Measurements from ENCODE around the gene DRD1. TPM values are rescaled to one million over a fixed set of nuclear protein-coding genes. Genes with fewer than 3 reads are reported as not detected.

DRD1 gene
- total and polyA plus RNA-seq, 7 experiments from 2014 or later: not detected

- no peak for DNase-seq
- no peak for ATAC-seq
- H3K27ac ChIP-seq (ENCODE audit: low read depth, low read length): no peak overlapping the region
- no peaks in the 10 kb centered on the region for H3K27me3 ChIP-seq (ENCODE audit: control insufficient read depth in 2 of 2, insufficient read depth in 2 of 2, low read length in 2 of 2)
- H3K4me3 ChIP-seq (ENCODE audit: low read length): no peak overlapping the region
- Mint-ChIP-seq H3K4me3 (peak overlapping the region in 3 of 10 donors; percentile 11 to 50 (median 29)), H3K9me3 (peaks cover 0 to 1% (median 0%) of the 10 kb centered on the region in 11 donors), H3K27ac (peak overlapping the region in 8 of 9 donors; percentile 4 to 82 (median 58)), H3K27me3 (no peaks in the 10 kb centered on the region), H3K36me3 (peaks cover 14 to 52% (median 45%) of the 10 kb centered on the region in 5 donors), H3K4me1 (peaks cover 61 to 90% (median 76%) of the 10 kb centered on the region in 7 donors)
- peaks cover 7 to 74% (median 8%) of the 10 kb centered on the region in 3 experiments for H3K36me3 ChIP-seq (ENCODE audit: control insufficient read depth in 2 of 3, insufficient read depth in 3 of 3, low read length in 3 of 3)
- H3K4me1 ChIP-seq (ENCODE audit: control insufficient read depth in 2 of 2, insufficient read depth in 2 of 2, low read length in 2 of 2): peaks cover 13 to 18% of the 10 kb centered on the region in 2 donors
- CTCF ChIA-PET: no interaction called here
- H3K9me3 ChIP-seq (ENCODE audit: control insufficient read depth in 2 of 3, low read length in 3 of 3): no peaks in the 10 kb centered on the region
- POLR2A ChIA-PET: interaction anchor here (0.6 kb wide), 2 partner anchors 34 to 496 kb away, joined by 3 read pairs; no protein-coding TSS in a partner anchor
- intact Hi-C loops (cut with micrococcal nuclease): no loop called here
Measured at GRCh38 chr5:175487514-175488222, 43.7 kb upstream of the DRD1 start.

GRCh38 chr5:175485631-175486030 lies 41.6 kb upstream of the DRD1 start:
- no peak for DNase-seq
- Histone ChIP-seq H3K9me3 (ENCODE audit: control insufficient read depth in 2 of 3, low read length in 3 of 3) (no peaks in the 10 kb centered on the region), H3K4me3 (ENCODE audit: low read length) (no peak overlapping the region), H3K27me3 (ENCODE audit: control insufficient read depth in 2 of 2, insufficient read depth in 2 of 2, low read length in 2 of 2) (no peaks in the 10 kb centered on the region), H3K36me3 (ENCODE audit: control insufficient read depth in 2 of 3, insufficient read depth in 3 of 3, low read length in 3 of 3) (peaks cover 0 to 57% (median 0%) of the 10 kb centered on the region in 3 experiments), H3K27ac (ENCODE audit: low read depth, low read length) (no peak overlapping the region), H3K4me1 (ENCODE audit: control insufficient read depth in 2 of 2, insufficient read depth in 2 of 2, low read length in 2 of 2) (peaks cover 26 to 37% of the 10 kb centered on the region in 2 donors)
- intact Hi-C loops (cut with micrococcal nuclease): no loop called here
- H3K4me3 Mint-ChIP-seq: peak overlapping the region in 4 of 10 donors; percentile 4 to 15 (median 10)
- POLR2A ChIA-PET: interaction anchor here (0.6 kb wide), 1 partner anchor 755 kb away, joined by 3 read pairs; no protein-coding TSS in a partner anchor
- peak overlapping the region in 6 of 9 donors; percentile 0 to 57 (median 34) for H3K27ac Mint-ChIP-seq
- no peaks in the 10 kb centered on the region for H3K9me3 Mint-ChIP-seq
- CTCF ChIA-PET: interaction anchor here (1.2 kb wide), 1 partner anchor 21 kb away, joined by 3 read pairs; no protein-coding TSS in a partner anchor
- ATAC-seq: no peak
- peaks cover 16 to 51% (median 41%) of the 10 kb centered on the region in 5 donors for H3K36me3 Mint-ChIP-seq
- H3K4me1 Mint-ChIP-seq: peaks cover 69 to 97% (median 91%) of the 10 kb centered on the region in 7 donors
- H3K27me3 Mint-ChIP-seq: no peaks in the 10 kb centered on the region

- intact Hi-C loops (cut with micrococcal nuclease): no loop called here
- DNase-seq (no peak), ATAC-seq (no peak)
- H3K27ac Mint-ChIP-seq: peak overlapping the region in 6 of 9 donors; percentile 14 to 56 (median 34)
- no peak overlapping the region for H3K27ac ChIP-seq (ENCODE audit: low read depth, low read length)
- H3K4me1 Mint-ChIP-seq: peaks cover 72 to 97% (median 90%) of the 10 kb centered on the region in 7 donors
- H3K4me3 Mint-ChIP-seq: peak overlapping the region in 6 of 10 donors; percentile 1 to 43 (median 15)
- CTCF ChIA-PET: interaction anchor here (1.2 kb wide), 1 partner anchor 20 kb away, joined by 3 read pairs; no protein-coding TSS in a partner anchor
- no peak overlapping the region for H3K4me3 ChIP-seq (ENCODE audit: low read length)
- H3K36me3 ChIP-seq (ENCODE audit: control insufficient read depth in 2 of 3, insufficient read depth in 3 of 3, low read length in 3 of 3): peaks cover 0 to 52% (median 0%) of the 10 kb centered on the region in 3 experiments
- peaks cover 16 to 51% (median 43%) of the 10 kb centered on the region in 5 donors for H3K36me3 Mint-ChIP-seq
- H3K9me3 ChIP-seq (ENCODE audit: control insufficient read depth in 2 of 3, low read length in 3 of 3): no peaks in the 10 kb centered on the region
- no peaks in the 10 kb centered on the region for H3K9me3 Mint-ChIP-seq
- POLR2A ChIA-PET: no interaction called here
- H3K27me3 Mint-ChIP-seq: no peaks in the 10 kb centered on the region
- H3K27me3 ChIP-seq (ENCODE audit: control insufficient read depth in 2 of 2, insufficient read depth in 2 of 2, low read length in 2 of 2): no peaks in the 10 kb centered on the region
- H3K4me1 ChIP-seq (ENCODE audit: control insufficient read depth in 2 of 2, insufficient read depth in 2 of 2, low read length in 2 of 2): peaks cover 28 to 42% of the 10 kb centered on the region in 2 donors
Measured at GRCh38 chr5:175484829-175485228, 40.8 kb upstream of the DRD1 start.

GRCh38 chr5:175484322-175484721 lies 40.3 kb upstream of the DRD1 start:
- H3K27me3 Mint-ChIP-seq: no peaks in the 10 kb centered on the region
- DNase-seq: no peak
- H3K27ac ChIP-seq (ENCODE audit: low read depth, low read length): no peak overlapping the region
- H3K36me3 ChIP-seq (ENCODE audit: control insufficient read depth in 2 of 3, insufficient read depth in 3 of 3, low read length in 3 of 3): peaks cover 0 to 51% (median 0%) of the 10 kb centered on the region in 3 experiments
- no peaks in the 10 kb centered on the region for H3K27me3 ChIP-seq (ENCODE audit: control insufficient read depth in 2 of 2, insufficient read depth in 2 of 2, low read length in 2 of 2)
- no peak for ATAC-seq
- H3K27ac Mint-ChIP-seq: peak overlapping the region in 4 of 9 donors; percentile 23 to 56 (median 38)
- H3K36me3 Mint-ChIP-seq: peaks cover 16 to 54% (median 43%) of the 10 kb centered on the region in 5 donors
- no peaks in the 10 kb centered on the region for H3K9me3 Mint-ChIP-seq
- POLR2A ChIA-PET: no interaction called here
- intact Hi-C loops (cut with micrococcal nuclease): no loop called here
- H3K4me1 ChIP-seq (ENCODE audit: control insufficient read depth in 2 of 2, insufficient read depth in 2 of 2, low read length in 2 of 2): peaks cover 28 to 43% of the 10 kb centered on the region in 2 donors
- H3K4me1 Mint-ChIP-seq: peaks cover 72 to 97% (median 90%) of the 10 kb centered on the region in 7 donors
- CTCF ChIA-PET: interaction anchor here (1.2 kb wide), 1 partner anchor 20 kb away, joined by 3 read pairs; no protein-coding TSS in a partner anchor
- H3K9me3 ChIP-seq (ENCODE audit: control insufficient read depth in 2 of 3, low read length in 3 of 3): no peaks in the 10 kb centered on the region
- no peak overlapping the region for H3K4me3 ChIP-seq (ENCODE audit: low read length)
- peak overlapping the region in 5 of 10 donors; percentile 1 to 79 (median 24) for H3K4me3 Mint-ChIP-seq

GRCh38 chr5:175483337-175483736 lies 39.4 kb upstream of the DRD1 start:
- Histone ChIP-seq H3K4me1 (ENCODE audit: control insufficient read depth in 2 of 2, insufficient read depth in 2 of 2, low read length in 2 of 2) (peaks cover 29 to 40% of the 10 kb centered on the region in 2 donors), H3K27me3 (ENCODE audit: control insufficient read depth in 2 of 2, insufficient read depth in 2 of 2, low read length in 2 of 2) (no peaks in the 10 kb centered on the region), H3K9me3 (ENCODE audit: control insufficient read depth in 2 of 3, low read length in 3 of 3) (no peaks in the 10 kb centered on the region), H3K36me3 (ENCODE audit: control insufficient read depth in 2 of 3, insufficient read depth in 3 of 3, low read length in 3 of 3) (peaks cover 0 to 48% (median 0%) of the 10 kb centered on the region in 3 experiments), H3K27ac (ENCODE audit: low read depth, low read length) (no peak overlapping the region), H3K4me3 (ENCODE audit: low read length) (no peak overlapping the region)
- Mint-ChIP-seq H3K36me3 (peaks cover 13 to 49% (median 37%) of the 10 kb centered on the region in 5 donors), H3K4me1 (peaks cover 65 to 93% (median 85%) of the 10 kb centered on the region in 7 donors), H3K27ac (peak overlapping the region; percentile 7 to 95 (median 41)), H3K4me3 (peak overlapping the region in 7 of 10 donors; percentile 8 to 79 (median 23)), H3K27me3 (no peaks in the 10 kb centered on the region), H3K9me3 (peaks cover 0 to 2% (median 0%) of the 10 kb centered on the region in 11 donors)
- no peak for ATAC-seq
- POLR2A ChIA-PET: interaction anchor here (0.6 kb wide), 1 partner anchor 36 kb away, joined by 3 read pairs; no protein-coding TSS in a partner anchor
- CTCF ChIA-PET: no interaction called here
- DNase-seq: no peak
- intact Hi-C loops (cut with micrococcal nuclease): no loop called here

GRCh38 chr5:175479125-175479881 lies 35.3 kb upstream of the DRD1 start:
- no peak for DNase-seq
- no peak for ATAC-seq
- ChIA-PET CTCF (interaction anchor here (1.5 kb wide), 1 partner anchor 14 kb away, joined by 13 read pairs; no protein-coding TSS in a partner anchor), POLR2A (interaction anchor here (0.7 to 2.3 kb wide), 3 partner anchors 12 to 38 kb away, joined by 3 to 18 read pairs (median 5); no protein-coding TSS in a partner anchor)
- intact Hi-C loops (cut with micrococcal nuclease): loop anchor here (2.0 to 5.0 kb wide), 3 partner anchors 173 to 1862 kb away; partner anchors contain the start of gene BOD1 (in 1 of the 2)
- Histone ChIP-seq H3K27me3 (ENCODE audit: control insufficient read depth in 2 of 2, insufficient read depth in 2 of 2, low read length in 2 of 2) (no peaks in the 10 kb centered on the region), H3K4me3 (ENCODE audit: low read length) (peak overlapping the region; percentile 93), H3K27ac (ENCODE audit: low read depth, low read length) (peak overlapping the region; percentile 72), H3K9me3 (ENCODE audit: control insufficient read depth in 2 of 3, low read length in 3 of 3) (no peaks in the 10 kb centered on the region), H3K36me3 (ENCODE audit: control insufficient read depth in 2 of 3, insufficient read depth in 3 of 3, low read length in 3 of 3) (peaks cover 0 to 17% (median 0%) of the 10 kb centered on the region in 3 experiments), H3K4me1 (ENCODE audit: control insufficient read depth in 2 of 2, insufficient read depth in 2 of 2, low read length in 2 of 2) (peaks cover 29 to 40% of the 10 kb centered on the region in 2 donors)
- Mint-ChIP-seq H3K36me3 (peaks cover 4 to 32% (median 22%) of the 10 kb centered on the region in 5 donors), H3K27ac (peak overlapping the region; percentile 58 to 98 (median 95)), H3K4me1 (peaks cover 40 to 72% (median 61%) of the 10 kb centered on the region in 7 donors), H3K9me3 (peaks cover 0 to 2% (median 0%) of the 10 kb centered on the region in 11 donors), H3K27me3 (peaks cover 0 to 14% (median 2%) of the 10 kb centered on the region in 5 donors), H3K4me3 (peak overlapping the region; percentile 95 to 98 (median 98))

Data from naive thymus-derived CD4-positive, alpha-beta T cell (primary cell).